Activated T-cell treated with anti-CD3 and anti-CD28 coated beads, Interleukin-2, amount 50 U/mL, for 4 hours (primary cell): ENCODE results near the gene SPAG7. TPM values are rescaled to one million over a fixed set of nuclear protein-coding genes. Genes with fewer than 3 reads are reported as not detected.
A peak's percentile ranks its signal among the peaks of the same experiment; 100 is the strongest.

Experiments
- ATAC-seq, 2 donors: fragments of 200-7000 bp; cut with Tn5 transposase; one replicate each; pipeline ENCODE4 v1.10.0; 2021
- DNase-seq: peaks from one replicate; pipeline ENCODE4 v3.0.0-alpha.2; 2020
- H3K27me3 Mint-ChIP-seq: one replicate; pipeline ENCODE4 v1.8.0; 2021; ENCODE audit warnings: low read depth, mixed read lengths
- H3K36me3 Mint-ChIP-seq: one replicate; pipeline ENCODE4 v1.8.0; 2022; ENCODE audit warnings: mixed read lengths; ENCODE audit not compliant: insufficient read depth
- H3K4me1 Mint-ChIP-seq: one replicate; pipeline ENCODE4 v1.8.0; 2021; ENCODE audit warnings: low read depth, mixed read lengths
- H3K4me3 Mint-ChIP-seq: one replicate; pipeline ENCODE4 v1.8.0; 2021; ENCODE audit warnings: mild to moderate bottlenecking, moderate library complexity, mixed read lengths
- H3K9me3 Mint-ChIP-seq: one replicate; pipeline ENCODE4 v1.8.0; 2021; ENCODE audit warnings: mixed read lengths
- total RNA-seq, 3 donors: library from RNA; stranded (reverse); gene quantifications; one replicate each; pipeline ENCODE4 v1.2.1, GENCODE V29; 2021

SPAG7 gene
- total RNA-seq, 3 donors from 2014 or later, result 47.7 to 67.4 (median 56.9) TPM

- H3K4me1 Mint-ChIP-seq, result peaks cover 65% of the 10 kb centered on the region
- H3K27me3 Mint-ChIP-seq, result no peaks in the 10 kb centered on the region
- DNase-seq, result no peak
- no peaks in the 10 kb centered on the region for H3K9me3 Mint-ChIP-seq
- peak; percentile 2 for ATAC-seq
- peak overlapping the region; percentile 95 for H3K4me3 Mint-ChIP-seq
- peaks cover 33% of the 10 kb centered on the region for H3K36me3 Mint-ChIP-seq
Measured at GRCh38 chr17:4940555-4941318, 26.9 kb downstream of the SPAG7 start.

- Mint-ChIP-seq H3K4me3 (peak within 1 kb of the TSS; percentile 95), H3K9me3 (no peaks in the 10 kb centered on the region), H3K27me3 (no peaks in the 10 kb centered on the region), H3K36me3 (peaks cover 26% of the 10 kb centered on the region), H3K4me1 (peaks cover 57% of the 10 kb centered on the region)
- ATAC-seq, result peak; percentile 87 to 88
- DNase-seq, result peak; percentile 93
Measured at GRCh38 chr17:4939796-4940554, 27.6 kb downstream of the SPAG7 start, which contains the start of the genes RNF167 and SLC25A11. RNF167 (plus strand) TSS chr17:4940268; CDS start chr17:4940910, 642 bp downstream. SLC25A11 (minus strand) TSS chr17:4940046; CDS start chr17:4939910, 136 bp downstream.

GRCh38 chr17:4939546-4939795 lies 28.1 kb downstream of the SPAG7 start:
- DNase-seq (no peak), ATAC-seq (peak; percentile 3 to 5)
- no peaks in the 10 kb centered on the region for H3K27me3 Mint-ChIP-seq
- peaks cover 22% of the 10 kb centered on the region for H3K36me3 Mint-ChIP-seq
- peaks cover 55% of the 10 kb centered on the region for H3K4me1 Mint-ChIP-seq
- H3K9me3 Mint-ChIP-seq, result no peaks in the 10 kb centered on the region
- H3K4me3 Mint-ChIP-seq, result peak overlapping the region; percentile 95

GRCh38 chr17:4938688-4939545 lies 28.7 kb downstream of the SPAG7 start:
- Mint-ChIP-seq H3K9me3 (no peaks in the 10 kb centered on the region), H3K36me3 (peaks cover 17% of the 10 kb centered on the region), H3K27me3 (no peaks in the 10 kb centered on the region), H3K4me1 (peaks cover 55% of the 10 kb centered on the region), H3K4me3 (peak overlapping the region; percentile 95)
- ATAC-seq (no peak), DNase-seq (no peak)

GRCh38 chr17:4938069-4938491 lies 29.5 kb downstream of the SPAG7 start:
- H3K4me3 Mint-ChIP-seq, result peak overlapping the region; percentile 95
- H3K36me3 Mint-ChIP-seq, result peaks cover 14% of the 10 kb centered on the region
- no peak for ATAC-seq
- H3K9me3 Mint-ChIP-seq, result no peaks in the 10 kb centered on the region
- DNase-seq, result no peak
- no peaks in the 10 kb centered on the region for H3K27me3 Mint-ChIP-seq
- peaks cover 54% of the 10 kb centered on the region for H3K4me1 Mint-ChIP-seq

GRCh38 chr17:4937553-4937952 lies 30.1 kb downstream of the SPAG7 start:
- no peaks in the 10 kb centered on the region for H3K27me3 Mint-ChIP-seq
- peak overlapping the region; percentile 95 for H3K4me3 Mint-ChIP-seq
- H3K36me3 Mint-ChIP-seq, result peaks cover 13% of the 10 kb centered on the region
- H3K4me1 Mint-ChIP-seq, result peaks cover 50% of the 10 kb centered on the region
- DNase-seq, result no peak
- no peaks in the 10 kb centered on the region for H3K9me3 Mint-ChIP-seq
- ATAC-seq, result no peak

- Mint-ChIP-seq H3K4me3 (no peak overlapping the region), H3K36me3 (peaks cover 7% of the 10 kb centered on the region), H3K4me1 (peaks cover 43% of the 10 kb centered on the region), H3K9me3 (no peaks in the 10 kb centered on the region), H3K27me3 (no peaks in the 10 kb centered on the region)
- ATAC-seq (no peak), DNase-seq (no peak)
Measured at GRCh38 chr17:4936436-4936835, 31.2 kb downstream of the SPAG7 start.

GRCh38 chr17:4935650-4936049 lies 32.0 kb downstream of the SPAG7 start:
- Mint-ChIP-seq H3K27me3 (no peaks in the 10 kb centered on the region), H3K36me3 (peaks cover 7% of the 10 kb centered on the region), H3K4me1 (peaks cover 38% of the 10 kb centered on the region), H3K4me3 (no peak overlapping the region), H3K9me3 (no peaks in the 10 kb centered on the region)
- ATAC-seq, result no peak
- DNase-seq, result no peak

- Mint-ChIP-seq H3K4me1 (peaks cover 38% of the 10 kb centered on the region), H3K9me3 (no peaks in the 10 kb centered on the region), H3K27me3 (no peaks in the 10 kb centered on the region), H3K36me3 (peaks cover 7% of the 10 kb centered on the region), H3K4me3 (no peak overlapping the region)
- DNase-seq (no peak), ATAC-seq (peak in 1 of 2 donors; percentile 20)
Measured at GRCh38 chr17:4934173-4934979, 33.2 kb downstream of the SPAG7 start.

- no peak for DNase-seq
- Mint-ChIP-seq H3K4me1 (peaks cover 31% of the 10 kb centered on the region), H3K9me3 (no peaks in the 10 kb centered on the region), H3K4me3 (no peak overlapping the region), H3K27me3 (no peaks in the 10 kb centered on the region), H3K36me3 (peaks cover 7% of the 10 kb centered on the region)
- ATAC-seq, result no peak
Measured at GRCh38 chr17:4933646-4934045, 34.0 kb downstream of the SPAG7 start.

- Mint-ChIP-seq H3K4me1 (peaks cover 25% of the 10 kb centered on the region), H3K9me3 (no peaks in the 10 kb centered on the region), H3K36me3 (peaks cover 7% of the 10 kb centered on the region), H3K27me3 (no peaks in the 10 kb centered on the region), H3K4me3 (no peak overlapping the region)
- no peak for DNase-seq
- ATAC-seq, result no peak
Measured at GRCh38 chr17:4932756-4933155, 34.9 kb downstream of the SPAG7 start.

GRCh38 chr17:4931963-4932362 lies 35.7 kb downstream of the SPAG7 start, which contains the start of gene GP1BA:
GP1BA (plus strand) TSS chr17:4932277; CDS start chr17:4932605, 328 bp downstream.
- H3K4me1 Mint-ChIP-seq, result peaks cover 25% of the 10 kb centered on the region
- ATAC-seq (no peak), DNase-seq (no peak)
- H3K9me3 Mint-ChIP-seq, result no peaks in the 10 kb centered on the region
- no peaks in the 10 kb centered on the region for H3K27me3 Mint-ChIP-seq
- peaks cover 6% of the 10 kb centered on the region for H3K36me3 Mint-ChIP-seq
- no peak within 1 kb of the TSS for H3K4me3 Mint-ChIP-seq

- Mint-ChIP-seq H3K9me3 (no peaks in the 10 kb centered on the region), H3K27me3 (no peaks in the 10 kb centered on the region), H3K4me3 (no peak overlapping the region), H3K4me1 (peaks cover 17% of the 10 kb centered on the region), H3K36me3 (peaks cover 10% of the 10 kb centered on the region)
- no peak for ATAC-seq
- no peak for DNase-seq
Measured at GRCh38 chr17:4928881-4929280, 38.7 kb downstream of the SPAG7 start.
